Erythroblast (primary cell): Measurements from ENCODE around the gene UBB.

ENCODE experiments used
- GATA1 ChIP-seq: IDR thresholded peaks from 2 replicates; pipeline ENCODE4 v1.6.1; 2011; ENCODE audit warnings: low read depth, mild to moderate bottlenecking, control low read depth, low read length, moderate library complexity
- POLR2A ChIP-seq: IDR thresholded peaks from 2 replicates; pipeline ENCODE4 v1.6.1; 2011; ENCODE audit warnings: mild to moderate bottlenecking, low read length

GRCh38 chr17:16377941-16378341, 3.0 kb upstream of the UBB start:
- TF ChIP-seq POLR2A (no peak), GATA1 (no peak)
